HG02623 (cell line): ENCODE data around the gene ZNF414.
"Not testable (repeated sequence)": the region's sequence is repeated elsewhere in the genome, so short reads cannot be mapped to it uniquely, and the experiment has no call there.

Experiments
- ATAC-seq: cut with Tn5 transposase; IDR thresholded peaks from one replicate; pipeline ENCODE4 v1.9.1; 2021; ENCODE audit warnings: moderate library complexity; ENCODE audit not compliant: unreplicated experiment

Gene ZNF414

GRCh38 chr19:8518536-8518935 is 4.6 kb upstream of the ZNF414 start:
- ATAC-seq, result no peak

GRCh38 chr19:8517551-8518442 is 3.8 kb upstream of the ZNF414 start:
- no peak for ATAC-seq

DNA sequence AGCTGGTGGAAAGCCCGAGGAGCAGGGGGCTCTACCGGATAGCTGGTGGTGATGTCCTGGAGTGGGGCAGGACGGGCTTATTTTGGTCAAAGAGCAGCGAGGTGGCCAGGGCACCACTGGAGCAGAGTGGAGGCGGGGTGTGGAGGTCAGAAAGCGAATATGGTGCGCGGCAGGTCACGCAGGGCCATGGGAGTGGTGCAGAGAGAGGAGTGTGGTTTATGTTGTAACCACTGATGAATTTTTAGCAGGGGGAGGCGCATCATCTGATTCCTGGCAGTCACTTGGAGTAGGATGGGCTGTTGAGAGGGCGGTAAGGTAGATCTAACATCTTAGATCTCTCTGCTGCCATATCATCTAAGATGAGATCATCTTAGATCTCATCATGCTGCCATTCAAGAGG is 1.4 kb upstream of the ZNF414 start:
- no peak for ATAC-seq

DNA sequence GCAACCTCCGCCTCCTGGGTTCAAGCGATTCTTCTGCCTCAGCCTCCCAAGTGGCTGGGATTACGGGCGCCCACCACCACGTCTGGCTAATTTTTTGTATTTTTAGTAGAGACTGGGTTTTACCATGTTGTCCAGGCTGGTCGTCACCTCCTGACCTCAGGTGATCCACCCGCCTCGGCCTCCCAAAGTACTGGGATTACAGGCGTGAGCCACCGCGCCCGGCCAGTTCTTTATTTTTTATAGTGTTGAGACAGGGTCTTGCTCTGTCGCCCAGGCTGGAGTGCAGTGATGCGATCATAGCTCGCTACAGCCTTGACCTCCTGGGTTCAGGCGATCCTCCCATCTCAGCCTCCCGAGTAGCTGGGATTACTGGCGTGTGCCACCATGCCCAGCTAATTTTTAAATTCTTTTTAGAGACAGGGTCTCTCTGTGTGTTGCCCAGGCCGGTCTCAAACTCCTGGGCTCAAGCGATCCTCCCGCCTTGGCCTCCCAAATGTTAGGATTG is 590 bp upstream of the ZNF414 start:
- not testable (repeated sequence) for ATAC-seq

GRCh38 chr19:8513036-8513686 is 806 bp downstream of the ZNF414 start:
- ATAC-seq, result no peak

DNA sequence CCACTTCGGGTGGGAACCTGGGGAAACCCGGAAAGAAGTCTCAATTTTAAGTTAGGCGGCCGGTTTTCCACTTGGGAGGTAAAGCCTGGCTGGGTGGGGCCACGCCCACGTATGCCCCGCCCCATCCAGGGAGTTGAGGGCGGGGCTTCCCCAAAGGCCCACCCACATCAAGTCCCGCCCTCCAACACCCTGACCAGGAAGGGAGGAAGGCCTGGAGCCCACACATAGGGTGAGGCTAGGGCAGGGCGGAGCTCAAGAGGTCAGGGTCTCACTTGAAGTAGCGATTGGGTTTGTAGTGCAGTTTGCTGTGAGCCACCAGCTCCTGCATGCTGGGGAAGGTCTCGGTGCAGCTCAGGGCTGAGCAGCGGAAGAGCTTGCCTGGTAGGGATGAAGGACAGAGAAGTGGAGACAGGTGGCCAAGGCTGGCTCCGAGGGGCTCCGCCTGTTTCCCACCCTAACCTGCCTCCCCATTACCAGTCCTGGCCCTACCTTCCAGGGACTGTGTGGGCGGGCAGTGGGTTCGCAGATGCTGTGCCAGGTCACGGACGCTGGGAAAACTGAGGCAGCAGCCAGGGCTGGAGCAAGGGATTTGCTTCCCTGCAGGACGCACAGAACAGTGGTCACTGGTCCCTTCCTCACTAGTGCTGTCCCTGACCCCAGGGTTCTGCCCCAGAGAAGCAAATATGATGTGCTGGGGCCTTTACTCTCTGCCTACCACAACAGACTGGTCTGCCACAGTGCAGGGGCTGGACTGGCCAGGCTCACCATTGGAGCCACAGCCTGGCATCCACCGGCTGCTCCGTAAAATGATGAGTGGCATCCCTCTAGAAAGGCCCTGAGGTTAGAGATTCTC is 1.6 kb downstream of the ZNF414 start:
- ATAC-seq, result no peak

- no peak for ATAC-seq
These were observed 2.3 kb downstream of the ZNF414 start for GRCh38 chr19:8511573-8512101.

DNA sequence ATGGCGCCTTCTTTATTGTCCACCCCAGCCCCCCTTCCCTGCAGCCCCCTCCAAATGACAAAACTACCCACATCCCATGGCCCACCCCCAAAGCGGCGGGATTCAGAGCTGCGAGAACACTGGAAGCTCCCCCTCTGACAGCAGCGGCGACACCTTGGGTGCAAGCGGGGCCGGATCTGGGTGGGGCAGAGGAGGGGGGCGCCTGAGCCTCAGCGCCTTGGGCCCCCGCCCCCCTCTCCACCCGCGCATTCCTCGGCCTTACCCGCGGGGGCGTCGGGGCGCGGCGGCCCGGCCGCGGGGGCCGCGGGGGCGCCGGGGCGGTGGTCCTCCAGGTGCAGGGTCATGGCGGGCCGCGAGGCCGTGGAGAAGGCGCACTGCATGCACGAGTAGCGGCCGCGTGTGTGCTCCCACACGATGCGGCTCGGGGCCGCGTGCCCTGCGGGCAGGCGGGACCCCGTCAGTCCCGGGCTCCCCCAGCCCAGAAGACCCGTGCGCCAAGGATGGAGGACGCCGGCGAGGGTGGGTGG is 3.3 kb downstream of the ZNF414 start:
- ATAC-seq, result no peak

- no peak for ATAC-seq
These were observed 7.5 kb downstream of the ZNF414 start for GRCh38 chr19:8506402-8506957.

DNA sequence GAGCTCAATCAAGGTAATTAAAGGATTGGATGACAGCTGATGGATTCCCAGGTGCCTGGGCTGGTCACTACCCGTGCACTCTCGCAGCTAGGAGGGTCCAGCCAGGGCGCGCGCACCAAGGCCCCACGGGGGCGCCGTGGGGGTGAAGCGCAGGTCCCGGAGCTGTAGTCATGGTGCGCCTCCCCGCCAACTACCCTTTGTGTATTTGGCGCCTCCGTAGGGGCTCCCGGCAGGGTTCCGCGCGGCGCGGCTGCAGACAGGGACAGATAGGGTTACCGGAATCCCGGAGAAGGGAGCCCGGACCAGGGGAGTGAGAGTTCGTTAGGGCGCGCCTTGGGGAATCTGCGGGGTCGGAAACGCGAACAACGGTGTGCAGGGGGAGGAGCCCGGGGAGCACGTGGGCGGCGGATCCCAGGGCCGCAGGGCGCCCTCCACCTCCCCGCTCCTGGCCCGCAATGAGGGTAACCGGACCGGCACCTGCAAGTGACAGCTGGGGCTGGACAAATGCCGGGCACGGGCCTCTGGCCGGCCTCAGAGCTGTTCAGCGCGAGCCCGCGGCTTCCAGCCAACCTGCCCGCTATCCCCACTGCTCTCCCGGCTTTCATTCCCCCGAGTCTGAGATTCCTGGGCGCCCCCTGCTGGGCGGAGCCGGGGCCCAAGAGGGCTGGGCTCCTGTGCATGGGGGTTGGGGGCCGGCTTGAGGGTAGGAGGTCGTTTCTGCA is 8.1 kb downstream of the ZNF414 start:
- ATAC-seq, result no peak

DNA sequence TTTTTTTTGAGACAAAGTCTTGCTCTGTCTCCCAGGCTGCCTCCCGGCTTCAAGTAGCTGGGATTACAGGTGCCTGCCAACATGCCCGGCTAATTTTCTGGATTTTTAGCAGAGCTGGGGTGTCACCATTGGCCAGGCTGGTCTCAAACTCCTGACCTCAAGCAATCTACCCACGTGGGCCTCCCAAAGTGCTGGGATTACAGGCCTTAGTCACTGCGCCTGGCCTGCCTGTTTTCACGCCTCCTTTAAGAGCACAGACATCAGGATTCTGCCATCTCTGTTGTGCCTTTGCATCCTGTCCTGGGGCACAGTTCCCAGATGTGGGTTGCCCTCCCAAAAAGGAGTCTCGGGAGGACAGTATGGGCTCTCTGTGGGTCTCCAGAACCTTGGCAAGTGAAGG is 9.0 kb downstream of the ZNF414 start:
- ATAC-seq, result no peak

GRCh38 chr19:8504171-8504570 is 9.8 kb downstream of the ZNF414 start:
- no peak for ATAC-seq

DNA sequence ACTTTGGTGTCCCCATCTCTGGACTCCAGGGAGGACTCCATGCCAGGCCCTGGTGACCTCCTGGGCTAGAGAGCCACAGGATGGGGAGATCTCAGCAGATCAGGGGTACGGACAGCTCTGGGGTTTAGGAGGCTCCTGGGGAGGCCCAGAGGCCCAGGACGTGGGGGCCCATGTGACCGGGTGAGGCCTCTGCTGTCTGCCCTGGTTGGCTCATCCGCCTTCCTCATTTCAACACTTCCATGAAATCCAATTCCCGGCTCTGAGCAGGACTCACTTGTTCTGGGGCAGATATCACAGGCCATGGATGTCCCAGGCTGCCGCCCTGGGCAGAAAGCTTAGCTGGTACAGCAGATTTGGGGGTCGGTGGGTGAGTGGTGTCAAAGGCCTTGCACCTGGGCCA is 10.5 kb downstream of the ZNF414 start:
- ATAC-seq, result no peak

DNA sequence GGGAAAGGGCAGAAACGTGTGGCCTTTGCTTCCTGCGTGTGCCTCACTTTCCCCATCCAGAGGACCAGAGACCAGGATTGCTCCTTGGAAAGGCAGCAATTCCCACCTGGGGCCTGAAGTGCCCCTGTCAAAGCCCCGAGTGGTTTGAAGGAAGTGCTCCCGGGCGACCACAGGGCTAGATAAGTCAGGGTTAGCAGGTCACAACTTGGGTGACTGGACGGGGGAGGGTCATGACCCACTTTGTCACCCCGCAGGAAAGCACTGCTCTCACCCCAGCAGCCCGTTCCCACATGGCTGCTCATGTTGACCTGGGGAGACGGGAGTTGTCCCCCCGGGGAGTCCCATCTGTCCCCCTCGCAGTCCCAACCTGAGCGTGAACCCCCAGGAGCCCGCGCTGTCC is 12.0 kb downstream of the ZNF414 start:
- no peak for ATAC-seq

GRCh38 chr19:8501516-8501915 is 12.5 kb downstream of the ZNF414 start:
- ATAC-seq, result no peak

- no peak for ATAC-seq
These were observed 13.8 kb downstream of the ZNF414 start for GRCh38 chr19:8500158-8500557.

DNA sequence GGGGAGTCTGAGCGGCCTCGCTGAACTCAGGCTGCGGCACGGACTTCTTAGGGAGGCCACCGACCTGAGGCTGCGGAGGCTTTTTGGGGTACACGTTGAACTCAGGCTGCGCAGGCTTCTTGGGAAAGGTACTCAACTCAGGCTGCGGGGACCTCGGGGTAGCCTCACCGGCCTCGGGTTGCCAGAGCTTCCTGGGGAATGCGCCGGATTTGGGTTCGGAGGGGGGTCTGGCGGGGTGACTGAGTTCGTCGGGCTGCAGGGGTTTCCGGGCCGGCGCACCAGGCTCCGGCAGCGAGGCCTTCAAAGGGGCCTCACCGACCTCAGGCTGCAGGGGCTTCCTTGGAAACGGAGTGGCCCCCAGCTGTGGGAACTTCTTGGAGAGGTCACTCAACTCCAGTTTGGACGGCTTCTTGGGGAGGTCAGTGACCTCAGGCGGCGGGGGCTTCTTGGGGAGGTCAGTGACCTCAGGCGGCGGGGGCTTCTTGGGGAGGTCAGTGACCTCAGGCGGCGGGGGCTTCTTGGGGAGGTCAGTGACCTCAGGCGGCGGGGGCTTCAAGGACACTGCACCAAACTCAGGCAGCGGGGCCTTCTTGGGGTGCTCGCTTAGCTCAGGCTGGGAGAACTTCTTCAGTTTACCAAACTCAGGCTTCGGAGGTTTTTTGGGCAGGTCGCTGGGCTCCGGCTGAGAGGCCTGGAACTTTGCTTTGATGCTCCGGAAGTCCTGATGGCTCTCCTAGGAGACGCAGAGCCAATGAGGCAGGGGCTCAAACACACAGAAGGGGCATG is 14.7 kb downstream of the ZNF414 start:
- no peak for ATAC-seq

GRCh38 chr19:8498295-8498694 is 15.7 kb downstream of the ZNF414 start:
- no peak for ATAC-seq

- no peak for ATAC-seq
These were observed 19.8 kb downstream of the ZNF414 start for GRCh38 chr19:8494158-8494557.
